CD4-positive, alpha-beta T cell (primary cell): Measurements from ENCODE around the gene LIPJ. TPM values are rescaled to one million over a fixed set of nuclear protein-coding genes. Genes with fewer than 3 reads are reported as not detected.

ENCODE experiments used
- ATAC-seq: fragments of 200-7000 bp; cut with Tn5 transposase; one replicate; pipeline ENCODE4 v1.10.0; 2022; ENCODE audit warnings: mild to moderate bottlenecking; ENCODE audit not compliant: poor library complexity
- CTCF ChIA-PET: fragments of 350-600 bp; sonication (Branson Sonifier 250); formaldehyde crosslinking; loops from one replicate; lab custom pipeline; 2021; ENCODE audit warnings: antibody characterized with exemption, inconsistent platforms; lab: Charles Lee
- POLR2A ChIA-PET: fragments of 350-600 bp; sonication (Branson Sonifier 250); formaldehyde crosslinking; loops from one replicate; lab custom pipeline; 2021; ENCODE audit warnings: antibody characterized with exemption, inconsistent platforms; lab: Charles Lee
- DNase-seq, 14 experiments: peaks; one replicate each; pipeline ENCODE4 v3.0.0-alpha.2; 2013 to 2020; ENCODE audit warnings: mixed read lengths in 2 of 14
- H3K27ac ChIP-seq, 2 donors: one replicate each; pipeline versions ENCODE4 v1.5.1 to v1.7.0; 2013; ENCODE audit warnings: low read length in 2 of 2, low read depth in 1 of 2, mild to moderate bottlenecking in 1 of 2
- H3K27me3 ChIP-seq, 2 experiments: 1 replicate in 1 of 2; 2 replicates in 1 of 2; pipeline versions ENCODE4 v1.6.1 to v1.7.0; 2013; ENCODE audit warnings: low read length in 2 of 2, control low read depth in 1 of 2, mild to moderate bottlenecking in 1 of 2, moderate library complexity in 1 of 2; ENCODE audit not compliant: insufficient read depth in 2 of 2, control insufficient read depth in 1 of 2
- H3K36me3 ChIP-seq: one replicate; pipeline ENCODE4 v1.6.1; 2013; ENCODE audit warnings: low read length, control low read depth; ENCODE audit not compliant: insufficient read depth
- H3K4me1 ChIP-seq: one replicate; pipeline ENCODE4 v1.6.1; 2013; ENCODE audit warnings: low read length, control low read depth; ENCODE audit not compliant: insufficient read depth
- H3K4me3 ChIP-seq: one replicate; pipeline ENCODE4 v1.5.1; 2013; ENCODE audit warnings: mild to moderate bottlenecking, low read length, moderate library complexity
- H3K9me3 ChIP-seq, 2 experiments: 1 replicate in 1 of 2; 2 replicates in 1 of 2; pipeline versions ENCODE4 v1.6.1 to v1.7.0; 2013; ENCODE audit warnings: low read length in 2 of 2, mild to moderate bottlenecking in 2 of 2, control low read depth in 1 of 2, moderate library complexity in 1 of 2; ENCODE audit not compliant: control insufficient read depth in 1 of 2, insufficient read depth in 1 of 2
- H3K27ac Mint-ChIP-seq: one replicate; pipeline ENCODE4 v1.8.0; 2020; ENCODE audit warnings: mixed read lengths
- H3K27me3 Mint-ChIP-seq: one replicate; pipeline ENCODE4 v1.8.0; 2021; ENCODE audit warnings: mixed read lengths
- H3K36me3 Mint-ChIP-seq: one replicate; pipeline ENCODE4 v1.8.0; 2021; ENCODE audit warnings: low read depth, mixed read lengths
- H3K4me1 Mint-ChIP-seq: one replicate; pipeline ENCODE4 v1.8.0; 2021; ENCODE audit warnings: low read depth, mixed read lengths
- H3K4me3 Mint-ChIP-seq: one replicate; pipeline ENCODE4 v1.8.0; 2020; ENCODE audit warnings: mild to moderate bottlenecking, mixed read lengths
- H3K9me3 Mint-ChIP-seq: one replicate; pipeline ENCODE4 v1.8.0; 2020; ENCODE audit warnings: mixed read lengths
- intact Hi-C, 2 experiments: fragments of 100-400 bp; cut with DNase I in 1 of 2; cut with micrococcal nuclease in 1 of 2; formaldehyde crosslinking; loops; one replicate each; pipeline versions ENCODE4 v1.15.1 to v1.9.0; 2023 to 2025; cut with DNase I, micrococcal nuclease
- total RNA-seq, 174 experiments: library from RNA in 2 of 174; stranded (reverse) in 2 of 174; gene quantifications; one replicate each; pipeline ENCODE4 v1.2.3 and lab custom pipeline; 2021 to 2026
- TF ChIP-seq, protein P1 (sequence below): fragments of 200-600 bp; IDR thresholded peaks from one replicate; pipeline ENCODE4 v1.8.0; 2022; ENCODE audit warnings: antibody characterized with exemption, mild to moderate bottlenecking

LIPJ gene
- total RNA-seq, 2 experiments from 2014 or later: not detected

GRCh38 chr10:88642963-88643362 lies 56.4 kb downstream of the LIPJ start:
- H3K4me1 Mint-ChIP-seq: no peaks in the 10 kb centered on the region
- H3K27me3 Mint-ChIP-seq: peaks cover 12% of the 10 kb centered on the region
- intact Hi-C loops: no loop called here
- ATAC-seq: no peak
- Histone ChIP-seq H3K9me3 (no peaks in the 10 kb centered on the region), H3K27me3 (peaks cover under 1 to 4% of the 10 kb centered on the region in 2 experiments), H3K4me1 (no peaks in the 10 kb centered on the region), H3K27ac (no peak overlapping the region), H3K36me3 (no peaks in the 10 kb centered on the region), H3K4me3 (no peak overlapping the region)
- TF ChIP-seq, protein P1, sequence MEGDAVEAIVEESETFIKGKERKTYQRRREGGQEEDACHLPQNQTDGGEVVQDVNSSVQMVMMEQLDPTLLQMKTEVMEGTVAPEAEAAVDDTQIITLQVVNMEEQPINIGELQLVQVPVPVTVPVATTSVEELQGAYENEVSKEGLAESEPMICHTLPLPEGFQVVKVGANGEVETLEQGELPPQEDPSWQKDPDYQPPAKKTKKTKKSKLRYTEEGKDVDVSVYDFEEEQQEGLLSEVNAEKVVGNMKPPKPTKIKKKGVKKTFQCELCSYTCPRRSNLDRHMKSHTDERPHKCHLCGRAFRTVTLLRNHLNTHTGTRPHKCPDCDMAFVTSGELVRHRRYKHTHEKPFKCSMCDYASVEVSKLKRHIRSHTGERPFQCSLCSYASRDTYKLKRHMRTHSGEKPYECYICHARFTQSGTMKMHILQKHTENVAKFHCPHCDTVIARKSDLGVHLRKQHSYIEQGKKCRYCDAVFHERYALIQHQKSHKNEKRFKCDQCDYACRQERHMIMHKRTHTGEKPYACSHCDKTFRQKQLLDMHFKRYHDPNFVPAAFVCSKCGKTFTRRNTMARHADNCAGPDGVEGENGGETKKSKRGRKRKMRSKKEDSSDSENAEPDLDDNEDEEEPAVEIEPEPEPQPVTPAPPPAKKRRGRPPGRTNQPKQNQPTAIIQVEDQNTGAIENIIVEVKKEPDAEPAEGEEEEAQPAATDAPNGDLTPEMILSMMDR: no peak
- H3K27ac Mint-ChIP-seq: no peak overlapping the region
- no peaks in the 10 kb centered on the region for H3K9me3 Mint-ChIP-seq
- no peaks in the 10 kb centered on the region for H3K36me3 Mint-ChIP-seq
- ChIA-PET POLR2A (no interaction called here), CTCF (no interaction called here)
- no peak overlapping the region for H3K4me3 Mint-ChIP-seq
- DNase-seq: peak in 3 of 14 experiments; percentile 1 to 27 (median 8)

GRCh38 chr10:88647061-88647615 lies 60.6 kb downstream of the LIPJ start:
- ChIA-PET CTCF (no interaction called here), POLR2A (no interaction called here)
- no peak for DNase-seq
- no peaks in the 10 kb centered on the region for H3K36me3 ChIP-seq
- intact Hi-C loops: no loop called here
- no peak overlapping the region for H3K4me3 ChIP-seq
- no peaks in the 10 kb centered on the region for H3K27me3 ChIP-seq
- H3K27ac ChIP-seq: no peak overlapping the region
- H3K9me3 ChIP-seq: no peaks in the 10 kb centered on the region
- H3K4me1 Mint-ChIP-seq: no peaks in the 10 kb centered on the region
- H3K27me3 Mint-ChIP-seq: no peaks in the 10 kb centered on the region
- TF ChIP-seq, protein P1: no peak
- H3K4me1 ChIP-seq: no peaks in the 10 kb centered on the region
- no peak overlapping the region for H3K4me3 Mint-ChIP-seq
- no peak for ATAC-seq
- H3K27ac Mint-ChIP-seq: no peak overlapping the region
- H3K9me3 Mint-ChIP-seq: no peaks in the 10 kb centered on the region
- H3K36me3 Mint-ChIP-seq: no peaks in the 10 kb centered on the region

DNA sequence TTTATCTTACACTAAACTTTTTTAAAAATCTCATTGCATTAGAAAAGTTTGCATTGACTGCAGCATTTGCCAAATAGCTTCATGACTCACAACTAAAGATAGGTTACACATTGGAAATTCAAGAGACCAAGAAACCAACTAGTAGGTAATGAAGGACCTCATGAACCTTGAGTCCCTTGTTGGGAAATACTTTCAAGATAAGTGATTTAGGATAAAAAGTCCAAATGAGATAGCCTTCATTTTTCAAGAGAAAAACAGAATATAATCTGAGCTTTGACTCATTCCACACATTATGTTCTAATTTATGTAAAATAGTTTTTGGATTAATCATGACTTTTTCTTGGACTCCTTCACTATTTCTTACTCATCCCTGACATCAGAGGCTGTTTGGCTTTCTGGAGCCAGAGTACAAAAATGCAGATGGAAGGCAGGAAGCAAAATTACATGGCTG lies 64.6 kb downstream of the LIPJ start:
- CTCF ChIA-PET: no interaction called here
- no peaks in the 10 kb centered on the region for H3K4me1 Mint-ChIP-seq

More for the DNA sequence above, 64.6 kb downstream of the LIPJ start:
- no peaks in the 10 kb centered on the region for H3K36me3 ChIP-seq
- TF ChIP-seq, protein P1: no peak
- H3K4me3 ChIP-seq: no peak overlapping the region
- H3K36me3 Mint-ChIP-seq: no peaks in the 10 kb centered on the region
- ATAC-seq: no peak
- H3K27me3 Mint-ChIP-seq: peaks cover 4% of the 10 kb centered on the region
- H3K27me3 ChIP-seq: no peaks in the 10 kb centered on the region
- H3K4me3 Mint-ChIP-seq: no peak overlapping the region
- no peaks in the 10 kb centered on the region for H3K4me1 ChIP-seq
- H3K27ac ChIP-seq: no peak overlapping the region
- no peak for DNase-seq
- H3K9me3 Mint-ChIP-seq: no peaks in the 10 kb centered on the region
- intact Hi-C loops: no loop called here
- H3K27ac Mint-ChIP-seq: no peak overlapping the region
- POLR2A ChIA-PET: no interaction called here
- no peaks in the 10 kb centered on the region for H3K9me3 ChIP-seq
